CD4-positive, alpha-beta T cell treated with Interleukin-15 for 1 hour (primary cell): Measurements from ENCODE around the gene CD2BP2.

Experiments
- DNase-seq: peaks from one replicate; pipeline ENCODE4 v3.0.0-alpha.2; 2020

CD2BP2 gene

DNA sequence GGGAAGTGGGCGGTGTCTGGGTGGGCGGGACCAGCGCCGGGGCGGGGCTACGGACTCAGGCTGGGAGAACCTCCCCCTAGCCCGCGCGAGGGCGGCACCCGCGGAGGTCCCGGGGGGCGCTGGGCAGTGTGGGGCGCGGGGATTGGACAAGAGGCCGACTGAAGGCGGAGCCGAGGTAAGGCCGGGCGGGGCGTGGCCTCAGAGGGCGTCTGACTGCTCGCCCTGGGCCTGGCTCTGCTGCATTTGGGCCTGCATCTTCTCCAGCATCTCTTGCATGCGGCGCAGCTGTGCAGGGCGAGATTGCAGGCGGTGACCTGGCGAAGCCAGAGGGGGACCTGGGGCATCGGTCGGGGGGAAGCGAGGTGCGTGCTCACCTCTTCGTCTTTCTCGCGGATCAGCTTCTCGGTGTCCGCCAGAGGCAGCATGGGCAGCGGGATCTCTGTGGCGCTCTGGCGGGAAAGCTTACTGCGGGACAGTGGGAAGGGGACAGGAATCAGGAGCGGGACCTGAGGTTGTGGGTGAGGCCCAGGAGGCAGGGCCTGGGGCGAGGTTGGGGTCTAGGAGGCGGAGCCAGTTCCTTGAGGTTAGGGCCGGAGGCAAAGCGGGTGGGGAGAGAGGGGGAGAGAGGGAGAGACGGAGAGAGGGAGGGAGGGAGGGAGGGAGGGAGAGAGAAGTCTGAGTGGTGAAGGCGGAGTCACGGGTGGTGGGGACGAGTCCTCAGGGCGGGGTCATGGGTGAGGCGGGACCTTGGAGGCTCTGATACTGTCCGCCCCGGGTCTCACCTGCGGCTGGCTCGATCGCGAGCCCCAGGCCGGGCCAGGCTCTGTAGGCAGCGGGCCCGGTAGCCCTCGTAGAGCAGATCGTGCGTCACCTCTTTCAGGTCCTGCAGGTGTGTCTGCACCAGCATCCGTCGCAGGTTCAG, 23.4 kb upstream of the CD2BP2 start:
- DNase-seq = peak; percentile 99

GRCh38 chr16:30377812-30378235, 22.7 kb upstream of the CD2BP2 start:
- DNase-seq = peak; percentile 94

DNA sequence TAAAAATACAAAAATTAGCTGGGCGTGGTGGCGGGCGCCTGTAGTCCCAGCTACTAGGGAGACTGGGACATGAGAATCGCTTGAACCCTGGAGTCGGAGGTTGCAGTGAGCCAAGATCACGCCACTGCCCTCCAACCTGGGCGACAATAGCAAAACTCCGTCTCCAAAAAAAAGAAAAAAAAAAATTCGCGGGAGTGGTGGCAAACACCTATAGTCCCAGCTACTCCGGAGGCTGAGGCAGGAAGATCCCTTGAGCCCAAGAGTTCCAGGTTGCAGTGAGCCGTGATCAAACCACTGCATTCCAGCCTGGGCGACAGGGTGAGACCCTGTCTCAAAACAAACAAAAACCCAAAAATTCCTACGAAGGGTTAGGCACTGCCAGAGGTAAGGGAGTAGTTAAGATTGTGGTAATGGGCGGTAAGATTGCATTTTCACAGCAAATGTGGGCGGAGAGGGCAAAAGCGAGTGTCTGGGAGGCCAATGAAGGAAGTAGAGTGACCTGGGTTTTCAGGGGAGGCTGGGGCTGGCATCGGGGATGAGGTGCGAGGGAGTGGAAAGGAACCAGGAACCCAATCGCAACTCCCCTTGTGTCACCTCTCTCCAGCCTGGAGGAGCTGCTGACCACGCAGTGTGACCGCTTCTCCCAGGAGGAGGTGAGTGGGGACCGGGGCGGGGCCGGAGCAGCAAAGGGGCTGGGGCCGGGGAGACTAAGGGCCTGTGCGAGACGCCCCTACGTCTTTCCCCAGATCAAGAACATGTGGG, 22.1 kb upstream of the CD2BP2 start:
- no peak for DNase-seq

DNA sequence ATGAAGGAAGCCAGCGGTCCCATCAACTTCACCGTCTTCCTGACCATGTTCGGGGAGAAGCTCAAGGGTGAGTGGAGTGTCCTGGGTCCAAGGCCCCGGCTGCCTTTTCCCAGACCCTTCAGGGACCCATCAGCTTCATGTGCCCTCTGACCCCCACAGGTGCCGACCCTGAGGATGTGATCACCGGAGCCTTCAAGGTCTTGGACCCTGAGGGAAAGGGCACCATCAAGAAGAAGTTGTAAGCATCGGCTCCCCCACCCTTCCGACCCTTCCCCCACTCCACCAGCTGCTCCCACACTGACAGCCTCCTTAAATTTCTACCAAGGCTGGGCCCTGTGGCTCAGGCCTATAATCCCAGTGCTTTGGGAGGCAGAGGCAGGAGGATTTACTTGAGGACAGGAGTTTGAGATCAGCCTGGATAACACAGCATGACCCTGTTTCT, 21.4 kb upstream of the CD2BP2 start:
- DNase-seq = no peak

- DNase-seq = no peak
Measured at GRCh38 chr16:30375864-30376263, 20.8 kb upstream of the CD2BP2 start.

DNA sequence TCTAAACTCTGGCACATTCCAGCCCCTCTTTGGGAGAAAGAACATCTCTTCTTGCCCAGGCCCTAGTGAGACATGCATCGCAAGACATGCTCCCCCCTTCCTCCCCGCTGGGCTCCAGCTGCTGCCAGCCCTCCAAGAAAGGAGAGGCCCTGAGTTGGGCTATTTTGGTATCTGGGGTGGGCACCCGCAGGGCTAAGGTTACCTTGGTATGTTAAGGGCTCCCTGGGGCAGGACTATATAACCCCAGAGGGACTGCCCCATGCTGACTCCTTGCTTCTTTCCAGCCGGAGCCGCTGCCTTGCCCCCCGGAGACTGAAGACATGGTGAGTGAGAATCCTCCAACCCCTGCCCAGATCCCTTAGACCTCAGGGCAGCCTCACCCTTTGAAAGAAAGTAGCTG, 19.4 kb upstream of the CD2BP2 start, which contains the start of gene MYL11:
Gene MYL11, plus strand, starts transcription at position 265 of the 400 bp plus-strand sequence. Its CDS starts 56 bp downstream, at position 321.
- DNase-seq = no peak

- DNase-seq = no peak
Measured at GRCh38 chr16:30372725-30373124, 17.6 kb upstream of the CD2BP2 start.

DNA sequence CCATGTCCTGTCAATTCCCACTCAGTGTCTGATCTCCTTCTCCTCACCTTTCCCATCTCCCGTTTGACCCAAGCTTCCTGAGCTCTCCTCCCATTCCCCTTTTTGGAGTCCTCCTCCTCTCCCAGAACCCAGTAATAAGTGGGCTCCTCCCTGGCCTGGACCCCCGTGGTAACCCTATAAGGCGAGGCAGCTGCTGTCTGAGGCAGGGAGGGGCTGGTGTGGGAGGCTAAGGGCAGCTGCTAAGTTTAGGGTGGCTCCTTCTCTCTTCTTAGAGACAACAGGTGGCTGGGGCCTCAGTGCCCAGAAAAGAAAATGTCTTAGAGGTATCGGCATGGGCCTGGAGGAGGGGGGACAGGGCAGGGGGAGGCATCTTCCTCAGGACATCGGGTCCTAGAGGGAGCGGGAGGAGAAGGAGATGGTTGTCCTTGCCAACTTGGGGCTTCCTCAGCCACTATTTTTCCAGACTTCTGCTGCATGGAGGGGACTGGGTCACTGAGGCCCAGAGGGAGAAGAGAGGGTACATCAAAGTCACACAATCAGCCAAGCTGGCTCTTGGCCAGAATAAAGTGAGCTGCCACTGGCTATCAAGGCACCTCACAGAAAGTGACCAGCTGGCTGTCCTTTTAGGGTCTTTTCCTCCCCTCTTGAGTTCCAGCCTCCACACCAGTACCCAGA, 17.1 kb upstream of the CD2BP2 start:
- no peak for DNase-seq

DNA sequence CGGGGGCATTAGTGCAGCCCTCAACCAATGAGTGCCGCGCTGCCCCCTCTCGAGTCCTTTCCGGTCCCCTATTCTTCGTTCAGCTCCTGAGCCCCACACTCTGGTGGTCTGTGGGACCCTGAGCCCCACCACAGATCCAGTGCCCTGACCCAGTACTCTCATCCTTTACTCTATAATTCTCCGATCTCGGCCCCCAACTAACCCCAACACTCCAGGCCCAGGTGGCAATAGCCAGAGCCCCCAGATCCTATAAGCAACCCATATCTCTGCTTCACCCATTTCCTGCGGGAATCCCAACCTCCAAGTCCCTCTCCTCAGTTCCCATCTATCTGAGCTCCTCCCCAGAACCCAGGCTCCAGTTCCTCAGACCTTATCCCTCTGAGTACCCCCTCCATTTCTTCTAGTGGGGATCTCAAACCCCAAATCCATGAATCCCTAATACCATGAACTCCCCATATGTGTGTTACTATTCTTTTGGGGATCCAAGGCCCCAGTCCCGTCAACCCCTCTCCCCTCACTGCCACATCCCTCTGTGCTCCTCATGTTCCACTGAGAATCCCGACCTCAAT, 16.2 kb upstream of the CD2BP2 start:
- no peak for DNase-seq

- DNase-seq = peak; percentile 100
Measured at GRCh38 chr16:30370456-30371247, 15.5 kb upstream of the CD2BP2 start, which contains the start of gene TBC1D10B. Gene TBC1D10B, minus strand, starts transcription at chr16:30370494. Its CDS starts 311 bp downstream, at chr16:30370183.

DNA sequence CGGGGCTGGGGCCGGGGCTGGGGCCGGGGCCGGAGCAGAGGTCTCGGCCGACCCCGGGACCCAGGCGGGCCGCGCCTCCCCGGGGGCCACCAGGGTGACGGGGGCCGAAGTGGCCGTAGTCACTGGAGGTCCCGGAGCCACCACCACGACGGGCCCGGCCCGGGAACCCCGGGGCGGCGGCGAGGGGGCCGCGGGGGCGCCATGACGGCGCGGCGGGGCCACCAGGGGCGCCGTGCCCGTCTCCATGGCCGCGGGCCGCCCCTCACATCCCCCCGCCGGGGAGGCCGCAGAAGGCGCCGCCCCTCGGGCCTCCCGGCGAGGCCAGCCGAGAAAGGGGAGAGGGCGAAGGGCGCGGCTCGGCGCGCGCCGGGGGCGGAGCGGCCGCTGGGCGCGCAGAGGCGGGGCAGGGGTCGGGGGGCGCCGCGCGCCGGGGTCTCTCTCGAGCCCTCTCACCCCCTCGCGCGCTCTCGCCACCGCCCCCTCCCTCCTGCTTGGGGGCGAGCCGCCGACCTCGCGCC, 14.9 kb upstream of the CD2BP2 start:
- no peak for DNase-seq

DNA sequence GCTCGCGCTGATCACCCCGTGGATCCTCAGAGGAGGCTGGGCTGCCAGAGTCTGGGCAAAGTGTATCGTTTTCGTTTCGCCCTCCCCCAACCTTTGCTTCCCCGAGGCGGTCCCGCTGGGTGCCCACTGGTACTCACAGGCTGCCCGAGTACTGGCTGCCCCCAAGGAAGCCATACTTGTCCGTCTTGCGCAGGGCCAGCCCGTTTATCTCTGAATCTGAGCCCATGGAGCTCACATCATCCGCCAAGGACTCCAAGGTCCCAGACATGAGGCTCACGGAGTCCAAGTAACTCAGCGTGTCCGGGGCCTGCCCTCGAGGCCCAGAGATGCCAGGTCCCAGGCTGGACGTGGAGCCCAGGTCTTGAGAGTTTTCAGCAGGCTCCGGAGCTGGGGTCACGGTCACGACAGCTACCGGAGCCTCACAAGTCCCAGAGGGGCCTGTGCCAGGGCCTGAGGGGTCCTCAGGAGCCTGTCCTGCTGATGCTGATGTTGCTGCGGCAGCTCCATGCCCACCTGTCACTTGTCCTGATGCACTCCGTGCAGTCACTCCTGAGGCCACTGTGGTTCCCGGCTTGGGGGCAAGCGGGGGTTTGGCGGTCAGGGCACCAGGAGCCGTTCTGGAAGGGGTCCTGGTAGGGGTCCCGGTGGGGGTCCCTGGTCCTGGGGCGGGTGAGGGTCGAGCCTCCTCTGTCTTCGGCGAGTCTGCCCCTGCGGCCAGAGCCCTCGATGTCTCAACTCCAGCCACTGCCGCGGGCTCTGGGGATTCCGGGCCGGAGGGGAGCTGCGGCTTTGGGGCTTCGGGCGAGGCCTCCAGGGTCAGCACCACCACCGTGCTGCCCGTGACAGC, 14.2 kb upstream of the CD2BP2 start:
- DNase-seq = no peak

- DNase-seq = no peak
Measured at GRCh38 chr16:30368792-30369090, 13.6 kb upstream of the CD2BP2 start.

DNA sequence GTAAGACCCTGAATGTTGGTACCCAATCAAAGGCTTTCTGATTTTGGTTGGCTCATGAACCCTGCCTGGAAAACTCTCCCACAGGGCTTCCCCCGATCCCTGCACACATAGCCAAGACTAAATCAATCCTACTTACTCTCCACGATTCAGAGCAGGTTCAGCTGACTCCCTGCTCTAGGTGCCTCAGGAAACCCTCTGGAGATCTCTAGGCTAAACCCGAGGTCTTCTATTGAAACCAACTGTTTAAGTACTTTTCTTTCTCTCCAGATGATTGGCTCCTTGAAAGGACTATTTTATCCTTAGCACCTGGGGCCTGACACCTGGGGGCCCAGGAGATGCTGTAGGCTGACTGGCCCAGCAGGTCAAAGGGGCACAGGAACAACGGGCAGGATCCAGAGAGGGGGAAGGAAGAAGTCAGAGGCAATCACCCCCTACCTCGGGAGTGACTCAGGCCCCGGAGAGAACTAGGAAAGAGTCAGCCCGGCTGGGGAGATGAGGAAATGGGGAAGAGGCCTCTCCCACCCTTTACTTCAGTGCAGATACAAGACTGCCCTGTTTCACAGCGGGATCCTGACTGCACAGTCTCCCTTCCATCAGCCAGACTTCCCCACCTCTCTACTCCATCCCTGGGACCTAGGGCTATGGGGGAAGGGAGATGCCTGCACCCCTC, 13.1 kb upstream of the CD2BP2 start:
- DNase-seq = peak; percentile 54

GRCh38 chr16:30367349-30368009, 12.4 kb upstream of the CD2BP2 start:
- no peak for DNase-seq

DNA sequence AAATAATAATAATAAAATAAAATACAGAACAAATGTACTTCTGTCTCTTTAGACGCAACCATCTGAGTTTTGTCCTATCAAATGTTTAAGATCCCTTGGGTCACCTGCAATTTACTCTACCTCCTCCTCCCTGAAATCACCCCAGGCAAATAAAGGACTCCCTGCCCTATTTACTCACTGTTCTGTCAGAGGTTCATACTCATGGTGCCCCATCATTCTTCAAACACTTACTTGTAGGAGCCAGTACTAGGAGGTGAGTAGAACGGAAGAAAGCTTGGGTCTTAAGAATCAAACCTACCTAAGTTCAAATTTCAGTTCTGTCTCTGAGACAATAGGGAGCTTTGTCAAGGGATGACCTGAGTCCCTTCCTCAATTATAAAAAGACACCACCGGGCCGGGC, 11.4 kb upstream of the CD2BP2 start:
- DNase-seq = no peak

GRCh38 chr16:30365200-30365599, 10.1 kb upstream of the CD2BP2 start:
- no peak for DNase-seq

GRCh38 chr16:30361180-30361579, 6.1 kb upstream of the CD2BP2 start:
- DNase-seq = no peak

DNA sequence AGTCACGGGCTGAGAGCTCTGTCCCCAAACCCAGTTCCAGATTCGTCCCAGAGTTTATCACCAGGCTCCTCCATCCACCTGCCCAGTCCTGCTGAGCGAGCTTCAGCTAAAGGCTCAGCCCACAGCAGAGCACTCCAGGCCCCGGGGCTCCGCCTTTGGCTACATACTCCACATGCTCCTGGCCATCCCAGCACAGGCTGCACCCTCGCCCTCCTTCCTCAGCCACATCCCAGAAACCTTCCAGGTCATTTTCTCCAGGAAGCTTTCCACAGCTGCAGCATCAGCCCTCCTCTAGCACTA, 4.7 kb upstream of the CD2BP2 start:
- DNase-seq = no peak
